Natural killer cell (primary cell): ENCODE data around the gene TBC1D21. TPM values are rescaled to one million over a fixed set of nuclear protein-coding genes. Genes with fewer than 3 reads are reported as not detected.

Experiments used
- ATAC-seq, 3 donors: fragments of 150-1000 bp in 2 of 3; fragments of 200-7000 bp in 1 of 3; cut with Tn5 transposase; 1 replicate in 1 of 3; 2 replicates in 2 of 3; pipeline ENCODE4 v1.10.0; 2021; ENCODE audit warnings: mild to moderate bottlenecking in 2 of 3, moderate library complexity in 2 of 3
- DNase-seq, 2 donors: peaks; one replicate each; pipeline versions ENCODE4 v3.0.0 to v3.0.0-alpha.2; 2013 to 2021; ENCODE audit warnings: mixed read lengths in 1 of 2
- H3K27ac ChIP-seq: one replicate; pipeline ENCODE4 v1.5.1; 2013; ENCODE audit warnings: mild to moderate bottlenecking, low read length
- H3K27me3 ChIP-seq: one replicate; pipeline ENCODE4 v1.6.1; 2013; ENCODE audit warnings: low read length; ENCODE audit not compliant: control insufficient read depth, insufficient read depth
- H3K36me3 ChIP-seq: one replicate; pipeline ENCODE4 v1.6.1; 2013; ENCODE audit warnings: low read length; ENCODE audit not compliant: control insufficient read depth, insufficient read depth
- H3K4me1 ChIP-seq: one replicate; pipeline ENCODE4 v1.6.1; 2013; ENCODE audit warnings: low read length; ENCODE audit not compliant: control insufficient read depth, insufficient read depth
- H3K4me3 ChIP-seq: one replicate; pipeline ENCODE4 v1.5.1; 2013; ENCODE audit warnings: low read length
- H3K9me3 ChIP-seq: one replicate; pipeline ENCODE4 v1.6.1; 2013; ENCODE audit warnings: low read length; ENCODE audit not compliant: control insufficient read depth, insufficient read depth
- H3K27ac Mint-ChIP-seq, 2 donors: one replicate each; pipeline ENCODE4 v1.8.0; 2022; ENCODE audit warnings: mild to moderate bottlenecking in 2 of 2, mixed read lengths in 2 of 2, moderate library complexity in 1 of 2
- H3K27me3 Mint-ChIP-seq, 2 donors: one replicate each; pipeline ENCODE4 v1.8.0; 2022; ENCODE audit warnings: low read depth in 2 of 2, mixed read lengths in 2 of 2
- H3K36me3 Mint-ChIP-seq: one replicate; pipeline ENCODE4 v1.8.0; 2022; ENCODE audit warnings: mixed read lengths
- H3K4me1 Mint-ChIP-seq, 2 donors: one replicate each; pipeline ENCODE4 v1.8.0; 2022; ENCODE audit warnings: mixed read lengths in 2 of 2
- H3K4me3 Mint-ChIP-seq: one replicate; pipeline ENCODE4 v1.8.0; 2022; ENCODE audit warnings: mild to moderate bottlenecking, moderate library complexity, mixed read lengths
- H3K9me3 Mint-ChIP-seq, 2 donors: one replicate each; pipeline ENCODE4 v1.8.0; 2022; ENCODE audit warnings: mixed read lengths in 2 of 2
- WGBS: methylation state at CpG from one replicate; pipeline ENCODE4 v1.1.7; 2013; ENCODE audit warnings: missing lambda C conversion rate; ENCODE audit not compliant: insufficient coverage; 5-methylcytosine and 5-hydroxymethylcytosine counted together
- intact Hi-C: fragments of 100-400 bp; cut with micrococcal nuclease; formaldehyde crosslinking; loops from one replicate; pipeline ENCODE4 v1.14.2; 2022
- total RNA-seq, 4 donors: library from RNA; stranded (reverse); fragments of 120-200 nt in 1 of 4; gene quantifications; one replicate each; pipeline versions ENCODE4 v1.2.3 to v1.2.4, GENCODE V29; 2013 to 2022
- TF ChIP-seq, protein P1 (sequence below): fragments of 200-600 bp; IDR thresholded peaks from one replicate; pipeline ENCODE4 v1.8.0; 2022; ENCODE audit warnings: antibody characterized with exemption

Gene TBC1D21
- total RNA-seq, 3 donors from 2014 or later (not counting 1 experiment from before 2014, with no cell fraction given): not detected

DNA sequence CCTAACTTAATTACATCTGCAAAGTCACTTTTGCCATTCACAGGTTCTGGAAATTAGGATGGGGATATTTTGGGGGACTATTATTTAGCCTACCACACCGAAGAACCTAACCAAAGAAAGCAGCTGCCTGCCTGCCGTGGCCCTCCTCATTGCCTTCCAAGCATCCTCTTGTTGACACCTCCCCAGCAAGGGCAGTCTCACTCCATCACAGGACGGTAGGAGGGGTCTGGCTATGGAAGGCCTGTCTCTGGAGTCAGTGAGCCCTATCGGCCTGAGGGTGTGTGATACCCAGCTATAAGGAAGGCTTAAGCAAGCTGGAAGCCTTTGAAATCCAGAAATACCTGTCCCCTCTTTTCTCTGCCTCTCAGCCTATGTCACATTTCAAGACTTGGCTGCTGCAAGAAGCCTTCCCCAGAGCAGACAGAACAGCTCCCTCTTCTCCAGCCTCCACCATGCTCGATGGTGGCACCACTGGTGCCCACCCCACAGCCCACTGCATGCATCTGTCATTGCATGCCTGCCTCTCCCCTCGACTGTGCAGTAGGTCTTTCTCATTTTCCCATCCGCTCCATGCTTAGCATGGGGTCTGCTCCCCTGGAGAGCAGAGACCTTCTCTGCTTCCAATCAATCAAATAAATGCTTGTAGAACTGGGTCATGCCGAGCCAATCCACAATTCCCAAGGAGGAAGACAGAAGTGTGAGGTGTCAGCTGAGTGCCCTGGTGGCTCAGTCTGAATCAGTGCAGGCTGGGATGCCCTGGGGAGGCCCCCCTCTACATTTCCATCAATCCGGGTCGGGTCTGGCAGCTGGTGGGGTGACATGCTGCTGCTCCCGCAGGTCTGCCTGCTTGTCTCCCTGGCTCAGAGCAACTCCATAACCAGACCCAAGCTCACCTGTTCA is 29.0 kb downstream of the TBC1D21 start:
- Mint-ChIP-seq H3K4me3 (no peak overlapping the region), H3K9me3 (no peaks in the 10 kb centered on the region), H3K27ac (no peak overlapping the region), H3K27me3 (peaks cover 0 to 9% of the 10 kb centered on the region in 2 donors), H3K36me3 (no peaks in the 10 kb centered on the region), H3K4me1 (no peaks in the 10 kb centered on the region)
- DNase-seq (no peak), ATAC-seq (no peak)
- Histone ChIP-seq H3K4me3 (no peak overlapping the region), H3K27me3 (no peaks in the 10 kb centered on the region), H3K4me1 (no peaks in the 10 kb centered on the region), H3K9me3 (no peaks in the 10 kb centered on the region), H3K36me3 (no peaks in the 10 kb centered on the region), H3K27ac (no peak overlapping the region)
- TF ChIP-seq, protein P1, sequence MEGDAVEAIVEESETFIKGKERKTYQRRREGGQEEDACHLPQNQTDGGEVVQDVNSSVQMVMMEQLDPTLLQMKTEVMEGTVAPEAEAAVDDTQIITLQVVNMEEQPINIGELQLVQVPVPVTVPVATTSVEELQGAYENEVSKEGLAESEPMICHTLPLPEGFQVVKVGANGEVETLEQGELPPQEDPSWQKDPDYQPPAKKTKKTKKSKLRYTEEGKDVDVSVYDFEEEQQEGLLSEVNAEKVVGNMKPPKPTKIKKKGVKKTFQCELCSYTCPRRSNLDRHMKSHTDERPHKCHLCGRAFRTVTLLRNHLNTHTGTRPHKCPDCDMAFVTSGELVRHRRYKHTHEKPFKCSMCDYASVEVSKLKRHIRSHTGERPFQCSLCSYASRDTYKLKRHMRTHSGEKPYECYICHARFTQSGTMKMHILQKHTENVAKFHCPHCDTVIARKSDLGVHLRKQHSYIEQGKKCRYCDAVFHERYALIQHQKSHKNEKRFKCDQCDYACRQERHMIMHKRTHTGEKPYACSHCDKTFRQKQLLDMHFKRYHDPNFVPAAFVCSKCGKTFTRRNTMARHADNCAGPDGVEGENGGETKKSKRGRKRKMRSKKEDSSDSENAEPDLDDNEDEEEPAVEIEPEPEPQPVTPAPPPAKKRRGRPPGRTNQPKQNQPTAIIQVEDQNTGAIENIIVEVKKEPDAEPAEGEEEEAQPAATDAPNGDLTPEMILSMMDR: no peak
- WGBS: 82% methylated on average over 10 of the region's 11 CpGs
- intact Hi-C loops: no loop called here

DNA sequence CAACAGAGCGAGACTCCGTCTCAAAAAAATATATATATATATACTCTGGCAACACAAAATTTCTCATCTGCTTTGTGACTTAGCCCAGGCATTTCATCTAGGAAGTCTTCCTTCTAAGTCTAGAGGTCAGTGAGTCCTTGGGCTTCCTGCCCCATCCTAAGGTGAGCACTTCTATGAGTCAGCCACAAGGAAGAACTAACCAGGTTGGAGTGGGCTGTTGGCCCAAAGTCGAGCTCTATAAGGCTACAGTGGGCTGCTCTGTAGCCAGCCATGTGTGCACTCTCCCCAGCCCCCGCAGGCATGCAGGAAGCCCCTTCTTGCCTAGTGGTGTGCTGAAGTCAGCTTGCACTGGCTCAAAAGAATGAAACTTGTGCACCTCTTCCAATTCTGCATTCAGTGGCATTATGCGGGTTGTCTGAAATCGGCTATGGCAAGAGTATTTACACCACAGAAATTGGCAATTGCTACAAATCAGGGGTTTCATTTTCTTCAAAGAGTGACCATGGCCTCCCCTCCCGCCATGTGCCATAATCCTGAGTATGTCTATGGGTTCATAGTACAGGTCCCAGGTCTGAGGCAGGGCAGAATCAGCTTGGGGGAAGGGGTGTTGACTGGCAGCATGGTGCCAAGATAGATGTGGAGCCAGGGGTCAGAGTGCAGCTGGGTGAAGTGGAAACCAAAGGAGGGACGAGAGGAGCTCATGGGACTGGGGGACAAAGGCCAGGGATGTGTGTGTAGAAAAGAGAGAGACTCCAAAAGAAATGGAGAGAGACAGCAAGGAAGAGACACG is 30.9 kb downstream of the TBC1D21 start:
- Histone ChIP-seq H3K27ac (no peak overlapping the region), H3K9me3 (no peaks in the 10 kb centered on the region), H3K4me1 (no peaks in the 10 kb centered on the region), H3K27me3 (no peaks in the 10 kb centered on the region), H3K4me3 (no peak overlapping the region), H3K36me3 (no peaks in the 10 kb centered on the region)
- DNase-seq: no peak
- Mint-ChIP-seq H3K4me3 (no peak overlapping the region), H3K36me3 (no peaks in the 10 kb centered on the region), H3K27me3 (peaks cover 0 to 9% of the 10 kb centered on the region in 2 donors), H3K27ac (no peak overlapping the region), H3K9me3 (no peaks in the 10 kb centered on the region), H3K4me1 (no peaks in the 10 kb centered on the region)
- 80% methylated on average over 9 of the region's 9 CpGs for WGBS
- TF ChIP-seq, protein P1: no peak
- intact Hi-C loops: no loop called here
- ATAC-seq: no peak

DNA sequence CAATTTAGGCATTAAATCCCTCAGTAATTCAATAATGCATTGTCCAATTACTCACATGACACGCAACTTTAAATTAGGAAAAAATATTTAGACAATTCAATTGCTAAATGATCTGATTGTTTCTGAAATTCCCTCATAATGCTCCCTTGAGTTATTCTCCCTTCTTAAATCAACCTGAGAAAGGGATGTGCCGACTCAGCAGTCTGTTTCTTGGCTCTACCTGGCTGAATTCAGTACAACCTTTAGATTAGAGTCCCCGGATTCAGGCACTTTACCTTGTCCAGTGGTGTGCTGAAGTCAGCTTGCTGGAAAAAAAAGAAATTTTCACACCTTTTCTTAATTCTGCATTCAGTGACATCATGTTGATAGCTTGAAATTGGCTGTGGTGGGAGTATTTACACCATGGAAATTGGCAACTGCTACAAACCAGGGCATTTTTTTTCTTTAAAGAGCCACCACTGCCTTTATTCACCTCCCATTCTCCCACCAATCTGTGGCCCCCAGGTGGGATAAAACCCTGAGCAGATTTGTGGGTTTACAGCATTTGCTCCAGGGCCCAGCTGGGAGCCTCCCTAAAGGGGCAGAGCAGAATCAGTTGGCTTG is 32.0 kb downstream of the TBC1D21 start:
- peaks cover 4 to 11% of the 10 kb centered on the region in 2 donors for H3K27me3 Mint-ChIP-seq
- intact Hi-C loops: no loop called here
- TF ChIP-seq, protein P1: no peak
- ATAC-seq (no peak), DNase-seq (no peak)
- Histone ChIP-seq H3K27me3 (no peaks in the 10 kb centered on the region), H3K27ac (no peak overlapping the region), H3K9me3 (no peaks in the 10 kb centered on the region), H3K36me3 (no peaks in the 10 kb centered on the region), H3K4me1 (no peaks in the 10 kb centered on the region), H3K4me3 (no peak overlapping the region)
- no peak overlapping the region for H3K4me3 Mint-ChIP-seq
- H3K9me3 Mint-ChIP-seq: no peaks in the 10 kb centered on the region
- H3K27ac Mint-ChIP-seq: no peak overlapping the region
- WGBS: 81% methylated on average over 3 of the region's 3 CpGs
- H3K4me1 Mint-ChIP-seq: no peaks in the 10 kb centered on the region
- H3K36me3 Mint-ChIP-seq: no peaks in the 10 kb centered on the region
